Mucosa of descending colon (tissue), 3 donors: ENCODE measurements around the gene MIB2. TPM values are rescaled to one million over a fixed set of nuclear protein-coding genes. Genes with fewer than 3 reads are reported as not detected.

Experiments
- ATAC-seq: fragments of 200-7000 bp; cut with Tn5 transposase; one replicate; pipeline ENCODE4 v1.9.1; 2020; ENCODE audit warnings: mild to moderate bottlenecking, moderate library complexity
- DNase-seq, 3 donors: peaks; one replicate each; pipeline ENCODE4 v3.0.0-alpha.2; 2020
- H3K36me3 ChIP-seq: fragments of 200-600 bp; one replicate; pipeline ENCODE4 v1.8.0; 2021; ENCODE audit warnings: low read depth, mild to moderate bottlenecking
- H3K4me1 ChIP-seq: fragments of 200-600 bp; one replicate; pipeline ENCODE4 v1.8.0; 2021; ENCODE audit warnings: low read depth, mild to moderate bottlenecking
- H3K4me3 ChIP-seq: fragments of 200-600 bp; one replicate; pipeline ENCODE4 v1.8.0; 2021; ENCODE audit warnings: mild to moderate bottlenecking
- H3K9me3 ChIP-seq: fragments of 200-600 bp; one replicate; pipeline ENCODE4 v1.8.0; 2021; ENCODE audit warnings: mild to moderate bottlenecking
- intact Hi-C, 2 donors: fragments of 100-400 bp; cut with DNase I in 1 of 2; cut with micrococcal nuclease in 1 of 2; formaldehyde crosslinking; loops; one replicate each; pipeline versions ENCODE4 v1.11.0 to v1.11.1; 2022; cut with DNase I, micrococcal nuclease
- total RNA-seq, 3 donors: library from RNA; stranded (reverse); fragmentation: NEBNext Ultra II Directional in 2 of 3; extraction: Animal tissue kit (Norgen Biotek cat#: 25700) in 2 of 3; gene quantifications; one replicate each; pipeline versions ENCODE4 v1.2.1 to v1.2.4, GENCODE V29; 2021 to 2023
- TF ChIP-seq, protein P1 (sequence below): fragments of 200-600 bp; IDR thresholded peaks from one replicate; pipeline ENCODE4 v1.8.0; 2022; ENCODE audit warnings: antibody characterized with exemption, mild to moderate bottlenecking
- donor health status: DM: no; HTN: no; CAD: no; lungs with moderate emphysema.
- donor health status: DM: no; HTN: no; CAD: no.
- donor health status: DM: no; HTN: yes; CAD: no.

Gene MIB2
- total RNA-seq, 3 donors from 2014 or later, result 67.8 to 118 (median 109) TPM

DNA sequence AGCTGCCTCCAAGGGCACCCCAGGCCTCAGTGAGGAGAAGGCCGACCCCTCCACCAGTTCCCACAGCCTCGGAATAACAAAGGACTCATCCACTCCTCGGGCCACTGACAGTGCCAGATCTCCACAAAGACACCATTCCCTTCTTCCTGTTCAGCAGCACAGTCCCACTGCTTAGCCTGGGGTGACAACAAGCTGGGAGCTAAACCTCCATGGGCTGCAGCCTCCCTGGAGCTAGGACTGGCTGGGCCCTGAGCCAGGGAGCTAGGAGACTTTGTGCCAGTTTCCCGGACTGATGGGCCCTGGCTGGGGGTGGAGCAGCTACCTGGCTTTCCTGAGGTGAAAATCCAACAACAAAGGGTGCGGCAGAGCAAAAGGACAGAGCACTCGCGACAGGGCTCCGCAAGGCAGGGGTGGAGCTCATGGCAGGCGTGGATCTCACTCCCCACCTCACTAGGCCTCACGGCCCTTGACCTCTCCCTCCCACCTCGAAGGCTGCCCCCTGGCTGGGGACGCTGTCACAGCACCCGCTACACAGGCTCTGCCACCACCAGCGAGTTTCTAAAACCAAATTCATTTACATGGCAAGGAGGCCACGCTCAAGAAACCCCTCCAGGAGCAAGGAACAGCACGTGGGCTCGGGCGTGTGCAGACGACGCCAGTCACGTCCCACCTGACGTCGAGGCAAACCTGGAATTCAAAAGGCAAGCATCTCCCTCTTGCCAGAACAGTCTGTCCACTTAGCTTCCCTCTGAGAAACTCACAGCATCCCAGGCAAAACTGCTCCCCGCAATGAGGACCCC is 63.5 kb downstream of the MIB2 start:
- TF ChIP-seq, protein P1, sequence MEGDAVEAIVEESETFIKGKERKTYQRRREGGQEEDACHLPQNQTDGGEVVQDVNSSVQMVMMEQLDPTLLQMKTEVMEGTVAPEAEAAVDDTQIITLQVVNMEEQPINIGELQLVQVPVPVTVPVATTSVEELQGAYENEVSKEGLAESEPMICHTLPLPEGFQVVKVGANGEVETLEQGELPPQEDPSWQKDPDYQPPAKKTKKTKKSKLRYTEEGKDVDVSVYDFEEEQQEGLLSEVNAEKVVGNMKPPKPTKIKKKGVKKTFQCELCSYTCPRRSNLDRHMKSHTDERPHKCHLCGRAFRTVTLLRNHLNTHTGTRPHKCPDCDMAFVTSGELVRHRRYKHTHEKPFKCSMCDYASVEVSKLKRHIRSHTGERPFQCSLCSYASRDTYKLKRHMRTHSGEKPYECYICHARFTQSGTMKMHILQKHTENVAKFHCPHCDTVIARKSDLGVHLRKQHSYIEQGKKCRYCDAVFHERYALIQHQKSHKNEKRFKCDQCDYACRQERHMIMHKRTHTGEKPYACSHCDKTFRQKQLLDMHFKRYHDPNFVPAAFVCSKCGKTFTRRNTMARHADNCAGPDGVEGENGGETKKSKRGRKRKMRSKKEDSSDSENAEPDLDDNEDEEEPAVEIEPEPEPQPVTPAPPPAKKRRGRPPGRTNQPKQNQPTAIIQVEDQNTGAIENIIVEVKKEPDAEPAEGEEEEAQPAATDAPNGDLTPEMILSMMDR, result no peak
- ATAC-seq, result peak; percentile 91

More for the DNA sequence above, 63.5 kb downstream of the MIB2 start:
- peaks cover 23% of the 10 kb centered on the region for H3K4me1 ChIP-seq
- H3K4me3 ChIP-seq, result no peak overlapping the region
- H3K9me3 ChIP-seq, result no peaks in the 10 kb centered on the region
- intact Hi-C loops, result no loop called here
- DNase-seq, result peak; percentile 88 to 90 (median 89)
- H3K36me3 ChIP-seq, result no peaks in the 10 kb centered on the region

Other genes with a start within 250 kb of the MIB2 start
- gene AURKAIP1, start 240.3 kb upstream of the MIB2 start, total RNA-seq, result 100 to 1,000 TPM; 150 to 180 (median 177) TPM
- gene CCNL2, start 216.2 kb upstream of the MIB2 start, total RNA-seq, result 100 to 1,000 TPM; 123 to 172 (median 151) TPM
- 100 to 1,000 TPM in 2 of 3 donors, 10 to 100 TPM in 1; 75.7 to 106 (median 105) TPM for gene MRPL20, start 208.2 kb upstream of the MIB2 start, total RNA-seq
- gene ANKRD65, start 194.2 kb upstream of the MIB2 start, total RNA-seq, result 10 to 100 TPM in 1 of 3 donors, 1 to 10 TPM in 1, under 1 TPM in 1; 0.81 to 11.3 (median 1.9) TPM
- gene VWA1, start 179.8 kb upstream of the MIB2 start, total RNA-seq, result 10 to 100 TPM; 38.5 to 89.4 (median 74.3) TPM
- gene ATAD3C, start 165.8 kb upstream of the MIB2 start, total RNA-seq, result 1 to 10 TPM in 1 of 3 donors, under 1 TPM in 2; 0.35 to 1.4 (median 0.55) TPM
- 10 to 100 TPM; 22.8 to 30.9 (median 25.4) TPM for gene ATAD3B, start 143.7 kb upstream of the MIB2 start, total RNA-seq
- 10 to 100 TPM; 18.8 to 35.1 (median 20.8) TPM for gene ATAD3A, start 103.3 kb upstream of the MIB2 start, total RNA-seq
- gene TMEM240, start 74.9 kb upstream of the MIB2 start, total RNA-seq, result 10 to 100 TPM in 1 of 3 donors, 1 to 10 TPM in 1, not detected in 1; 1.5 to 12.2 TPM
- 100 to 1,000 TPM; 117 to 123 (median 120) TPM for gene SSU72, start 40.6 kb upstream of the MIB2 start, total RNA-seq
- gene FNDC10, start 15.4 kb upstream of the MIB2 start, total RNA-seq, result 1 to 10 TPM; 1.2 to 3.2 (median 3.1) TPM
- gene MMP23B, start 16.7 kb downstream of the MIB2 start, total RNA-seq, result 1 to 10 TPM; 7.2 to 8.7 (median 7.4) TPM
- gene CDK11B, start 43.5 kb downstream of the MIB2 start, total RNA-seq, result 10 to 100 TPM; 31.9 to 45.6 (median 36.8) TPM
- 10 to 100 TPM; 32.4 to 75.2 (median 73.8) TPM for gene SLC35E2B, start 77.3 kb downstream of the MIB2 start, total RNA-seq
- 10 to 100 TPM; 67.1 to 91.0 (median 83.5) TPM for gene CDK11A, start 108.9 kb downstream of the MIB2 start, total RNA-seq
- gene NADK, start 163.0 kb downstream of the MIB2 start, total RNA-seq, result 100 to 1,000 TPM; 116 to 160 (median 129) TPM